Measurements from ENCODE around the gene HIP1. TPM values are rescaled to one million over a fixed set of nuclear protein-coding genes. Genes with fewer than 3 reads are reported as not detected.
A peak's percentile ranks its signal among the peaks of the same experiment; 100 is the strongest.

Gene HIP1
- total and polyA plus RNA-seq, 2 of the 13 experiments (the other 11 are each of a cell fraction or from before 2014, with no cell fraction given), result 4.5 to 6.2 TPM

GRCh38 chr7:75721426-75721825, 17.3 kb downstream of the HIP1 start (continued):
- TF ChIP-seq ZBTB43 (CRISPR knock-in tag; conservative IDR thresholded peaks at IDR 0.05) (no peak), SNAPC2 (CRISPR knock-in tag; IDR thresholded peaks at IDR 0.05) (no peak), SYNCRIP (IDR thresholded peaks at IDR 0.05; ENCODE audit: insufficient read depth, low read depth, low read length) (no peak), ZNF234 (CRISPR knock-in tag; conservative IDR thresholded peaks at IDR 0.05) (no peak), ZMYM2 (CRISPR knock-in tag; IDR thresholded peaks at IDR 0.05) (no peak), ZNF296 (CRISPR knock-in tag; conservative IDR thresholded peaks at IDR 0.05) (no peak), ZNF549 (CRISPR knock-in tag; IDR thresholded peaks at IDR 0.05) (no peak)

GRCh38 chr7:75719626-75720025, 19.1 kb downstream of the HIP1 start:
- peaks cover 32% of the 10 kb centered on the region for H3K4me1 ChIP-seq (ENCODE audit: insufficient read depth, low read length)
- intact Hi-C loops (cut with micrococcal nuclease; ENCODE audit: unreplicated experiment) (no loop called here), in situ Hi-C loops (cut with HindIII; ENCODE audit: extremely low pct_ligation_motif_present, low pct_unique_long_range_greater_than_20kb) (no loop called here)
- no peaks in the 10 kb centered on the region for H3K36me3 ChIP-seq (replicated peaks in 1 of 2; ENCODE audit: control insufficient read depth in 1 of 2, insufficient read depth in 2 of 2, low read length in 2 of 2)
- H3K79me2 ChIP-seq (ENCODE audit: insufficient read depth, low read length), result no peaks in the 10 kb centered on the region
- no TSS peak for BruUV-seq (replicated peaks)
- H3K9me3 ChIP-seq (ENCODE audit: low read length), result no peaks in the 10 kb centered on the region
- ChIA-PET CTCF (ENCODE audit: low intra/inter-chr PET ratio, low total read pairs) (no interaction called here), POLR2A (no interaction called here)
- H3K27ac ChIP-seq (ENCODE audit: extremely low read length, insufficient read depth, low read length), result no peak overlapping the region
- no peak overlapping the region for H3K9ac ChIP-seq (ENCODE audit: insufficient read depth, low read depth, low read length)
- 59% methylated on average over 5 of the region's 5 CpGs for WGBS (ENCODE audit: low lambda C conversion rate)
- DNase-seq (ENCODE audit: low spot score) (peak; percentile 41), FAIRE-seq (no peak), ATAC-seq (peak; percentile 74)
- peak overlapping the region; percentile 29; the same call in 1 of the 2 replicates for H3K4me2 ChIP-seq (ENCODE audit: low read depth, low read length)
- no peaks in the 10 kb centered on the region for H3K27me3 ChIP-seq (ENCODE audit: control insufficient read depth in 1 of 2, insufficient read depth in 2 of 2, low read length in 2 of 2)
- no peak overlapping the region for H3K4me3 ChIP-seq (replicated peaks in 1 of 3; ENCODE audit: insufficient read depth in 1 of 3, low read depth in 2 of 3, low read length in 3 of 3)
- H4K20me1 ChIP-seq (ENCODE audit: insufficient read depth, low read length), result no peaks in the 10 kb centered on the region; the same call in 1 of the 2 replicates
- no peak overlapping the region for H2AFZ ChIP-seq (ENCODE audit: low read length)
- TF ChIP-seq ZNF44 (CRISPR knock-in tag; IDR thresholded peaks at IDR 0.05) (no peak), KDM2A (CRISPR knock-in tag; IDR thresholded peaks at IDR 0.05; ENCODE audit: borderline replicate concordance, low read depth) (no peak), ZBTB49 (CRISPR knock-in tag; IDR thresholded peaks at IDR 0.05; ENCODE audit: borderline replicate concordance) (no peak), ZNF629 (CRISPR knock-in tag; conservative IDR thresholded peaks at IDR 0.05) (peak; percentile 60; the same call in 1 of the 2 replicates), SIX4 (CRISPR knock-in tag; IDR thresholded peaks at IDR 0.05) (no peak), TFDP1 (CRISPR knock-in tag; IDR thresholded peaks at IDR 0.05; ENCODE audit: borderline replicate concordance) (no peak), PRDM15 (CRISPR knock-in tag; IDR thresholded peaks at IDR 0.05) (peak; percentile 54; the same call in 1 of the 2 replicates), SMARCE1 (IDR thresholded peaks at IDR 0.05; ENCODE audit: borderline replicate concordance) (no peak), SAP130 (CRISPR knock-in tag; IDR thresholded peaks at IDR 0.05; ENCODE audit: low read depth) (0 out of 2 replicates have a peak, but pooled peaks have one; percentile 16)

Data from HepG2 (cell line).